GM12892 (cell line): ENCODE measurements around the gene SSR1.
A peak's percentile ranks its signal among the peaks of the same experiment; 100 is the strongest.

Experiments used
- DNase-seq: peaks from one replicate; pipeline ENCODE4 v3.0.0; 2011; ENCODE audit not compliant: insufficient read length
- FAIRE-seq: peaks from 2 replicates; lab custom pipeline; 2011; peaks lifted over from hg19 to GRCh38; lab: Jason Lieb, UNC
- POLR2A ChIP-seq: IDR thresholded peaks from 2 replicates; pipeline ENCODE4 v1.6.1; 2011; ENCODE audit warnings: low read depth, low read length, control low read depth
- POLR2AphosphoS5 ChIP-seq: IDR thresholded peaks from 2 replicates; pipeline ENCODE4 v1.6.1; 2011; ENCODE audit warnings: low read depth, low read length, control low read depth
- TAF1 ChIP-seq: IDR thresholded peaks from 2 replicates; pipeline ENCODE4 v1.6.1; 2011; ENCODE audit warnings: low read depth, mild to moderate bottlenecking, control low read depth, low read length, borderline replicate concordance

The SSR1 gene

GRCh38 chr6:7238900-7239589 lies 74.0 kb downstream of the SSR1 start:
- peak; percentile 27 for FAIRE-seq
- TF ChIP-seq POLR2AphosphoS5 = no peak
- TF ChIP-seq TAF1 = no peak
- TF ChIP-seq POLR2A = no peak; the same call in 1 of the 2 replicates

GRCh38 chr6:7238526-7238899 lies 74.5 kb downstream of the SSR1 start:
- TF ChIP-seq TAF1 = no peak
- no peak for TF ChIP-seq POLR2A
- no peak for TF ChIP-seq POLR2AphosphoS5
- FAIRE-seq (no peak), DNase-seq (no peak)

More at GRCh38 chr6:7238900-7239589, 74.0 kb downstream of the SSR1 start:
- DNase-seq = no peak

- TF ChIP-seq POLR2AphosphoS5 (no peak), TAF1 (no peak), POLR2A (no peak)
- FAIRE-seq (no peak), DNase-seq (no peak)
Measured at GRCh38 chr6:7237653-7238188, 75.3 kb downstream of the SSR1 start.

GRCh38 chr6:7236306-7237209 lies 76.4 kb downstream of the SSR1 start:
- TF ChIP-seq POLR2AphosphoS5 = peak; percentile 42; the same call in 1 of the 2 replicates
- TF ChIP-seq TAF1 = no peak
- TF ChIP-seq POLR2A = peak; percentile 31; the same call in 1 of the 2 replicates
- FAIRE-seq (peak; percentile 69), DNase-seq (no peak)

GRCh38 chr6:7235712-7236305 lies 77.2 kb downstream of the SSR1 start:
- no peak for FAIRE-seq
- TF ChIP-seq POLR2AphosphoS5 (no peak), POLR2A (no peak), TAF1 (no peak)
- no peak for DNase-seq

GRCh38 chr6:7234547-7234946 lies 78.5 kb downstream of the SSR1 start:
- no peak for FAIRE-seq

DNA sequence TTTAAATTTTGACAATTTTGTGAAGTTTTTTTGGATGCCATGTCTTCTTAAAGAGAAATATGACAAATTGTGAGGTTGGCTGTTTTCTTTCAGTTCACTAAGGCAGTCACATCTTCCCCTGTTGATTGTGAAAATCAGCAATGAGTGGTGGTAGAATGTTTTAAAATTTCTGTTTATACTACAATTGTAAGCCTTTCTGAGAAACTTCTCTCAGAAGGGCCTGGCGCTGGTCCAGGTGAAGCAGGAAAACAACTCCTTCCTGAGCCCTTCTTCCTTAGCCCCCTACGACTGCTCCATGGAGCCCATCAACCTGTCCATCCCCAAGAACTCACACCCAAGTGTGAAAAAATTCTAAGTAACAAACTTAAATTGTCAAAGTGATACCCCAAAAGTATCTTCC lies 80.6 kb downstream of the SSR1 start:
- TF ChIP-seq TAF1 = no peak
- TF ChIP-seq POLR2A = no peak
- TF ChIP-seq POLR2AphosphoS5 = no peak
- FAIRE-seq (no peak), DNase-seq (no peak)

More at GRCh38 chr6:7234547-7234946, 78.5 kb downstream of the SSR1 start:
- TF ChIP-seq POLR2AphosphoS5 = no peak
- no peak for TF ChIP-seq POLR2A
- no peak for TF ChIP-seq TAF1
- DNase-seq = no peak

DNA sequence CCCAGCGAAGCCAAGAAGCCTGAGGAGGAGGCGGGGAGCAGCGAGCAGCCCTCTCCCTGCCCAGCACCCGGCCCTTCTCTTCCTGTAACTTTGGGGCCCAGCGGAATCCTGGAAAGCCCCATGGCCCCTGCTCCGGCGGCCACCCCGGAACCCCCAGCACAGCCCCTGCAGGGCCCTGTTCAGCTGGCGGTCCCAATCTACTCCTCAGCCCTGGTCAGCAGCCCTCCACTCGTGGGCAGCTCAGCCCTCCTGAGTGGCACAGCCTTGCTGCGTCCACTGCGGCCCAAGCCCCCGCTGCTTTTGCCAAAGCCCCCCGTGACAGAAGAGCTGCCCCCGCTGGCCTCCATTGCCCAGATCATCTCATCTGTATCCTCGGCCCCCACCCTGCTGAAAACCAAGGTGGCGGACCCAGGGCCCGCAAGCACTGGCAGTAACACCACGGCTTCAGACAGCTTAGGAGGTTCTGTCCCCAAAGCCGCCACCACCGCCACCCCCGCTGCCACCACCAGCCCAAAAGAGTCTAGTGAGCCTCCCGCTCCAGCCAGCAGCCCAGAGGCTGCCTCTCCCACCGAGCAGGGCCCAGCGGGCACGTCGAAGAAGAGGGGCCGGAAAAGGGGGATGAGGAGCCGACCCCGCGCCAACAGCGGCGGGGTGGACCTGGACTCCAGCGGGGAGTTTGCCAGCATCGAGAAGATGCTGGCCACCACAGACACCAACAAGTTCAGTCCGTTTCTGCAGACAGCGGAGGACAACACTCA lies 81.9 kb downstream of the SSR1 start:
- FAIRE-seq = no peak
- TF ChIP-seq TAF1 (no peak), POLR2AphosphoS5 (no peak)
- no peak for DNase-seq

DNA sequence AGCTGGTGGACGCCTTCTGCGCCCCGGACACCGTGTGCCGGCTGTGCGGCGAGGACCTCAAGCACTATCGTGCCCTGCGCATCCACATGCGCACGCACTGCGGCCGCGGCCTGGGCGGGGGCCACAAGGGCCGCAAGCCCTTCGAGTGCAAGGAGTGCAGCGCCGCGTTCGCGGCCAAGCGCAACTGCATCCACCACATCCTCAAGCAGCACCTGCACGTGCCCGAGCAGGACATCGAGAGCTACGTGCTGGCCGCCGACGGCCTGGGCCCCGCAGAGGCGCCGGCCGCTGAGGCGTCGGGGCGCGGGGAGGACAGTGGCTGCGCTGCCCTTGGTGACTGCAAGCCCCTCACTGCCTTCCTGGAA lies 82.7 kb downstream of the SSR1 start:
- DNase-seq = no peak
- TF ChIP-seq POLR2AphosphoS5 (no peak), TAF1 (no peak), POLR2A (no peak)
- FAIRE-seq = no peak
